Neutrophil (primary cell): ENCODE data around the gene MAP2K7.
"Not testable (repeated sequence)": the region's sequence is repeated elsewhere in the genome, so short reads cannot be mapped to it uniquely, and the experiment has no call there.

Experiments used
- H3K27ac ChIP-seq: fragments of 200-600 bp; sonication (generic); 2 replicates; pipeline ENCODE4 v1.5.1; 2016; ENCODE audit warnings: mild to moderate bottlenecking, moderate library complexity
- H3K27me3 ChIP-seq: fragments of 200-600 bp; sonication (generic); 2 replicates; pipeline ENCODE4 v1.6.0; 2016; ENCODE audit warnings: mild to moderate bottlenecking
- H3K36me3 ChIP-seq: fragments of 200-600 bp; sonication (generic); 2 replicates; pipeline ENCODE4 v1.5.1; 2017
- H3K4me1 ChIP-seq, 2 experiments: fragments of 200-600 bp in 1 of 2; sonication (generic) in 1 of 2; 1 replicate in 1 of 2; 2 replicates in 1 of 2; pipeline versions ENCODE4 v1.5.1 to v1.6.1; 2013 to 2016; ENCODE audit warnings: low read depth in 1 of 2, low read length in 1 of 2, mild to moderate bottlenecking in 1 of 2, moderate library complexity in 1 of 2; ENCODE audit not compliant: control insufficient read depth in 1 of 2, insufficient read depth in 1 of 2
- H3K4me3 ChIP-seq, 2 experiments: fragments of 200-600 bp in 1 of 2; sonication (generic) in 1 of 2; 1 replicate in 1 of 2; 2 replicates in 1 of 2; pipeline ENCODE4 v1.5.1; 2013 to 2016; ENCODE audit warnings: low read depth in 1 of 2, low read length in 1 of 2, mild to moderate bottlenecking in 1 of 2, moderate library complexity in 1 of 2
- H3K9me3 ChIP-seq: fragments of 200-600 bp; sonication (generic); 2 replicates; pipeline ENCODE4 v1.5.1; 2016
- TF ChIP-seq, protein P1 (sequence below): fragments of 200-600 bp; sonication (generic); IDR thresholded peaks from 2 replicates; pipeline ENCODE4 v1.5.1; 2016; ENCODE audit warnings: antibody characterized with exemption

The MAP2K7 gene

DNA sequence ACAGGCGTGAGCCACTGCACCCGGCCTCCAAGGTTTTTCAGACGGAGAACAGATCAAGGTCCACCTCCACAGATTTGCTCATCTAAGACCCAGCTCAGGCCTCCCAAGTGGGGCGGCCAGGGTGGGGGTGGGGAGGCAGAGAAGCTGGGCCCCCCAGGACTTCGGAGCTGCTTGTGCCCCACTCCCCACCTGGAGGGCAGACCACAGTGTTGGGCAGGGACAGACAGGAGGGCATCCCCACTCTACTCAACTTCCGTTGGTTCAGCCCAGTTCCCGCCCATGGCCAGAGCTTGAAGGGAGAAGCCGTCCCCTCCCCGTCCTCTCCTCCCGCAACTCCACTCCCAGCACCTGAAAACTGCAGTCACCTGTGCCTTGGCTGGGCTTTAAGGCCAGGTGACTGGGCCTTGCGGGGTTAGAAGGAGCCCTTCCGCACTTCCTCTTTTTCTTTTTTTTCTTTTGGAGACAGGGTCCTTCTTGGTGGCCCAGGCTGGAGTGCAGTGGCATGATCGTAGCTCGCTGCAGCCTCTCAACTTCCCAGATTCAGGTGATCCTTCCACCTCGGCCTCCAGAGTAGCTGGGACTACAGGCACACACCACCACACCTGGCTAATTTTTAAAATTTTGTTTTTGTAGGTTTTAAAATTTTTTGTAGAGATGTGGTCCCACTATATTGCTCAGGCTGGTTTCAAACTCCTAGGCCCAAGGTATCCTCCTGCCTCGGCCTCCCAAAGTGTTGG lies 16.1 kb upstream of the MAP2K7 start:
- TF ChIP-seq, protein P1, sequence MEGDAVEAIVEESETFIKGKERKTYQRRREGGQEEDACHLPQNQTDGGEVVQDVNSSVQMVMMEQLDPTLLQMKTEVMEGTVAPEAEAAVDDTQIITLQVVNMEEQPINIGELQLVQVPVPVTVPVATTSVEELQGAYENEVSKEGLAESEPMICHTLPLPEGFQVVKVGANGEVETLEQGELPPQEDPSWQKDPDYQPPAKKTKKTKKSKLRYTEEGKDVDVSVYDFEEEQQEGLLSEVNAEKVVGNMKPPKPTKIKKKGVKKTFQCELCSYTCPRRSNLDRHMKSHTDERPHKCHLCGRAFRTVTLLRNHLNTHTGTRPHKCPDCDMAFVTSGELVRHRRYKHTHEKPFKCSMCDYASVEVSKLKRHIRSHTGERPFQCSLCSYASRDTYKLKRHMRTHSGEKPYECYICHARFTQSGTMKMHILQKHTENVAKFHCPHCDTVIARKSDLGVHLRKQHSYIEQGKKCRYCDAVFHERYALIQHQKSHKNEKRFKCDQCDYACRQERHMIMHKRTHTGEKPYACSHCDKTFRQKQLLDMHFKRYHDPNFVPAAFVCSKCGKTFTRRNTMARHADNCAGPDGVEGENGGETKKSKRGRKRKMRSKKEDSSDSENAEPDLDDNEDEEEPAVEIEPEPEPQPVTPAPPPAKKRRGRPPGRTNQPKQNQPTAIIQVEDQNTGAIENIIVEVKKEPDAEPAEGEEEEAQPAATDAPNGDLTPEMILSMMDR, result no peak
- Histone ChIP-seq H3K27ac (no peak overlapping the region), H3K4me1 (peaks cover 0 to 3% of the 10 kb centered on the region in 2 experiments), H3K36me3 (no peaks in the 10 kb centered on the region), H3K27me3 (peaks cover 69% of the 10 kb centered on the region), H3K4me3 (no peak overlapping the region), H3K9me3 (no peaks in the 10 kb centered on the region)

DNA sequence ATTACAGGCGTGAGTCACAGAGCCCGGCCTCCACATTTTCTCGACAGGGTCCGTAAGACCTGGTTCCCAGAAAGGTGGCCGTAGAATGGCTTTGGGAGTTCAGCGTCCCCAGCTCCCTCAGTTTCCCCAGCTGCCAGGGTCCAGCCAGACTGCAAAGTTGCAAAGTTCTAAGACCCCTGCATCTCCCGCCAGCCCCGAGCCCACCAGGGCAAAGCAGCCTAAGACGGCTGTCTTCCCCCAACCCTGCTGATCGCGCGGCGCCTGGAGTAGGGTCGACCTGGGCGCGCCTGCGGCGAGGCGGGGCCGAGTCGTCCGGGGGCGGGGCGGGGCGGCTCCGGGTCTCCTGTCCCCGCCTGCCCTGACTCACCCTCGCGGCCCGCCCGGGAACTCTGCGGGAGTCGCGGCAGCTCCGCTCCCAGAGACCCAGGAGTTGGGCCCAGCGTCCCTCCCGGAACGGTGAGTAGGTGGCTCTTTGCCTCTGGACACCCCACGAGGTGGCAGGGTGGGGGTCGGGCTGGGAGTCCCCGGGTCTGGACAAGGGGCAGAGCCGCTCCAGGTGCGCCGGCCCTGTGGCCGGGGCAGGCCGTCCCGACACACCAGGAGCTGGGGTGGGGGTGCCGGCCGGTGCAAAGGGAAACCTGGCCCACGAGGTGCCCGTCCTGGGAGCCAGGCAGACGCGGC lies 15.4 kb upstream of the MAP2K7 start, which contains the start of gene LRRC8E:
TSS of gene LRRC8E (plus strand) at position 366 of the 681 bp plus-strand sequence. CDS start 7,094 bp downstream, outside the sequence.
- Histone ChIP-seq H3K36me3 (no peaks in the 10 kb centered on the region), H3K4me1 (peaks cover 0 to 3% of the 10 kb centered on the region in 2 experiments), H3K4me3 (no peak within 1 kb of the TSS), H3K9me3 (no peaks in the 10 kb centered on the region), H3K27ac (no peak within 1 kb of the TSS), H3K27me3 (peaks cover 76% of the 10 kb centered on the region)
- TF ChIP-seq, protein P1, result no peak

DNA sequence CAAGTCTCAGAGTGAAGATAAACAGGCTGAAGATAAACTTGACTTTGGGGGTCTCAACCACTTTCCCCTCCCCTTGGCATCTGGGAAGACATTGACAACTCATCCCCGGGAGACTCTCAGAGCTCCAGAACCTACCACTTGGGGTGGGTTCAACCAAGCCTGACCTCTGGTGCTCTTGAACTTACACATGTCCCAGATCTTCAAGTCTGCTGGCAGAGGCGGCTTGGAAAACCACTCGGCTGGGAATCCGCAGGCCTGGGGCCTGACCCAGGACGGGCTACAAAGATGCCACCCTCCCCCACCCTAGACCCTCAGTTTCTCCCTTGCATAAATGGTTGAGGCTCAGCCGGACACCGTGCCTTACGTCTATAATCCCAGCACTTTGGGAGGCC lies 14.9 kb upstream of the MAP2K7 start:
- Histone ChIP-seq H3K27ac (no peak overlapping the region), H3K4me1 (peaks cover 0 to 3% of the 10 kb centered on the region in 2 experiments), H3K36me3 (no peaks in the 10 kb centered on the region), H3K27me3 (peaks cover 82% of the 10 kb centered on the region), H3K4me3 (no peak overlapping the region), H3K9me3 (no peaks in the 10 kb centered on the region)
- TF ChIP-seq, protein P1, result no peak

DNA sequence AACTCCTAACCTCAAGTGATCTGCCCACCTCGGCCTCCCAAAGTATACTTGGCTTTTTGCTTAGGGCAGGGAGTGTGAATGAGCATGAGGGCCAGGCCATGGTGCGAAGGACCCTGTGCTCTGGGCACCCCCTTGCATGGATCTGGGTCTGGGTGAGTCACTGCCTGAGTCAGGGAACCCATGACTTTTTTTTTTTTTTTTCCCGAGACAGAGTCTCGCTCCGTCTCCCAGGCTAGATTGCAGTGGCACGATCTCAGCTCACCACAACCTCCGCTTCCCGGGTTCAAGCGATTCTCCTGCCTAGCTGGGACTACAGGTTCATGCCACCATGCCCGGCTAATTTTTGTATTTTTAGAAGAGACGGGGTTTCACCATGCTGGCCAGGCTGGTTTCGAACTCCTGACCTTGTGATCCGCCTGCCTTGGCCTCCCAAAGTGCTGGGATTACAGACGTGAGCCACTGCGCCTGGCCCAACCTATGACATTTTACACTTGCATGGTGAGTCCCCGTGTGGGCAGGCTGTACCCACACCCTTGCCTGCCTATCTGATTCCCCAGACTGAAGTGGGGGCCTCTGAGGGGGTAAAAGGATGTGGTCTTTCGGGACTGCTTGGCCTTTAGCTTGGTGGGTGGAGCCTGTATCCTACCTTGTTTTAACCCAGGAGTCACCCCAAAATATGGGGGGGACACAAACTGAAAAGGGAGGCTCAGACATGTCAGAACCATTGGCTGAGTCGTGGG lies 10.1 kb upstream of the MAP2K7 start:
- Histone ChIP-seq H3K27me3 (peaks cover 66% of the 10 kb centered on the region), H3K4me1 (peaks cover 3 to 11% of the 10 kb centered on the region in 2 experiments)
- H3K27ac ChIP-seq, H3K36me3 ChIP-seq, H3K9me3 ChIP-seq, H3K4me3 ChIP-seq: not testable (repeated sequence)

DNA sequence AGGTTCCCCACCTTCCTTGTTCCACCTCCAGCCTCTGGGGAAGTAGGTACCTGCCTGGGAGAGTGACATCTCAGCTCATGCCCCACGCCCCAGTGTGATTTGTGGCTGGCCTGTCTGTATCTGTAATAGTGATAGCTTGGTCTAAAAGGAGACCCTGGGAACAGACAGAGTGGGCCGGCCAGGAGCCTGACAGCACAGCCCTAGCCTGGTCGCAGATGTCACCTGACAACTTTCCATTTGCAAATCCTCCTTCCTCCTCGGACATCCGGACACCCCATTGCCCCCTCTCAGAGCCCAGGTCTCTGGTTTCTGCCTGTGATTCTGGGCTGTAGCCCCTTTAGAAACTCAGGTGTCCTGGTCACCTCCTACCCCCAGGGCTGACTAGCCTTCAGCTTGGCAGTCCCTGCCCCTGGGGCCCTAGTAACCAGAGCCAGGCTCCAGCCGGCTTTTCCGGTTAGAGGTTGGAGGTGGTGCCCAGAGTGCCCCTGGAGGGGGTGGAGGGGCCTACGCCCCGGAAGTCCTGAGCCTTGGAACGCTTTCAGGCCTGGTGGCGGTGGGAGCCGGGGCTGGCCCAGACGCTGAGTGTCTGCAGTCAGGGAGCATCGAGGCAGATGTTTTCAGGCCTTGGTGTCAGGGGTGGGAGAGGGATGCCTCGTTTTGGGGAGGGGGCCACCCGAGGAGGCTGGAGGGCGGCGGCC lies 8.9 kb upstream of the MAP2K7 start:
- no peak overlapping the region for H3K27ac ChIP-seq
- no peak overlapping the region for H3K4me3 ChIP-seq
- H3K4me1 ChIP-seq, result peaks cover 3 to 11% of the 10 kb centered on the region in 2 experiments
- TF ChIP-seq, protein P1, result no peak
- no peaks in the 10 kb centered on the region for H3K9me3 ChIP-seq
- H3K36me3 ChIP-seq, result no peaks in the 10 kb centered on the region
- H3K27me3 ChIP-seq, result peaks cover 60% of the 10 kb centered on the region
